Stimulated activated memory B cell treated with anti-CD40 and anti-IgM and Interleukin-4, amounts not matched to agents 10 μg/mL and 1 μg/mL and 100 μg/mL, for 72 hours (primary cell): ENCODE measurements around the gene MTCL3.

Experiments
- ATAC-seq: fragments of 150-1000 bp; cut with Tn5 transposase; 2 replicates; pipeline ENCODE4 v1.10.0; 2021
- H3K27ac Mint-ChIP-seq: one replicate; pipeline ENCODE4 v1.8.0; 2022; ENCODE audit warnings: mild to moderate bottlenecking, mixed read lengths
- H3K27me3 Mint-ChIP-seq: one replicate; pipeline ENCODE4 v1.8.0; 2022; ENCODE audit warnings: mixed read lengths
- H3K36me3 Mint-ChIP-seq: one replicate; pipeline ENCODE4 v1.8.0; 2022; ENCODE audit warnings: mixed read lengths
- H3K4me1 Mint-ChIP-seq: one replicate; pipeline ENCODE4 v1.8.0; 2022; ENCODE audit warnings: mixed read lengths
- H3K4me3 Mint-ChIP-seq: one replicate; pipeline ENCODE4 v1.8.0; 2022; ENCODE audit warnings: mild to moderate bottlenecking, moderate library complexity, mixed read lengths
- H3K9me3 Mint-ChIP-seq: one replicate; pipeline ENCODE4 v1.8.0; 2022; ENCODE audit warnings: mixed read lengths

MTCL3 gene

DNA sequence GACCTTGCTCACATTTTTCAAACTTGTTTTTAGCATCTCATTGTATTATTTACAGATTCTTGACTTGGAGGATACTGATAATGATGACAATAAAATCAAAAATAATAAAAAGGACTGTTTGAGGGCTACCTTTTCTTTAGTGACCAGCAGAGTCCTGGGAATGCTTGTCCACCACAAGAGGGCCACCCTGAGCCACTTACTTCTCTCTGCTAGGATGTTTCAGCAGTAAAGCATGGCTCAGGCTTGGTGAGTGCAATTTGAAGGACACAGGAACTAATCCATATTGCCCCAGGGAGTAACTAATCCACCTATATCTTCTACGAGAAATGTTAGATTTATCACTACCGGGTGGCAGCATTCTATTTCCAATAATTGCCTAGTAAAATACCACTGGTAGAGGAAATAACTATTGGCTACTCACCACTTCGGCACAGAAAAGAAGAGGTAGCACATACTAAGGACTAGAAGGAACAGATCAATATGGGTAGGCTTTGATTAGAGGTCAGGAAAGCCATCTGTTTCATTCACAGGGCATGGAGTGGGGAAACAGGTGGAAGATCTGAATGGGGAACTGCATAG, 54.2 kb downstream of the MTCL3 start:
- peak; percentile 73 for ATAC-seq
- Mint-ChIP-seq H3K4me1 (no peaks in the 10 kb centered on the region), H3K9me3 (no peaks in the 10 kb centered on the region), H3K4me3 (no peak overlapping the region), H3K27me3 (no peaks in the 10 kb centered on the region), H3K36me3 (no peaks in the 10 kb centered on the region), H3K27ac (no peak overlapping the region)

DNA sequence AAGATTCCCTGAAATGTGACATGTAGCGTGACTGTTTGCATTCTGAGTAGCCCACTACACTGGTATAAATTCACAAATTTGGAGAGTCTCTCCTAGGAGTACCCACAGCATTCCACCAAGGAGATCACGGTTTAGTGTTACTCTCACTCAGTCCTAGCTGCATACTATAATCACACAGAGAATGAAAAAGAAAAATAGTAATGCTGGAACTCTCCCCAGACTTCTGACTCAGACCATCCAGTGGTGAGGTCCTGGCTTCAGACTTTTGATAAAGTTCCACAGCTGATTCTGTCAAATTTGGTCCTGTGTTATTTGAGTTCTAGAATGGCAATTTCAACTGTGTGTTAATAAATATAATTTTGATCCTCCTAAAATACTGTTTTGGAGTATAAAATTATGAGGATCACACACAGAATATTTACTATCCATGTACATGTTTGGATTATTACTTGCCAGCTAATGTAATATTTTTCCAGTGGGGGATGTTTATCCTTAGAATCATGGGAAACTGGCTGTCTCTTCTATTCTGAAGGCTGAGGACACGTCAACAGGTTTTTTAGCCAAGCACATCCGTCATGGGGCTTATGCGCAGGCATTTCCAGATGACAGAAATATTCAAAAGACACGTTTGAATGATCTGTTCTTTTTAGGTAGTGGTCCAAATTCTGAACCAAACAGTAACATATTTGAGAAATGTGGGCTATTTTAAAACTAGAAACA, 54.8 kb downstream of the MTCL3 start:
- H3K27ac Mint-ChIP-seq: no peak overlapping the region

DNA sequence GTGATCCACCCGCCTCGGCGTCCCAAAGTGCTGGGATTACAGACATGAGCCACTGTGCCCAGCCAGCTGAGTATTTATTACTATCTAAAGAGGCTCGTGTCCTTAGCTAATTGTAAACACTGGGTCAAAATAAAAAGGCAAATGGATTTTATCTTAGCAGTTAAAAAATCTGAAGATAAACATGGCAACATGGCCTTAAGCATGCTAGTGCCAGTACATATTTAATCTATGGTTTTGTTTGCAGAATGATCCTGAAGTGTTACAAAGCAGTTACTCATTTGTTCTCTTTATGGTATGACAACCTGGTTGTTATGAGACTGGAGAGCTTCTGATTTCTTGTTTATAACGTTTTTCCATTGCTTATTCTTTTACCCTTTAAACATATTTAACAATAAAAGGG, 56.1 kb downstream of the MTCL3 start:
- Mint-ChIP-seq H3K36me3 (no peaks in the 10 kb centered on the region), H3K27me3 (no peaks in the 10 kb centered on the region), H3K9me3 (no peaks in the 10 kb centered on the region), H3K27ac (no peak overlapping the region), H3K4me3 (no peak overlapping the region), H3K4me1 (no peaks in the 10 kb centered on the region)
- ATAC-seq: no peak

More for the DNA sequence above, 54.8 kb downstream of the MTCL3 start:
- H3K36me3 Mint-ChIP-seq: no peaks in the 10 kb centered on the region
- H3K4me3 Mint-ChIP-seq: no peak overlapping the region
- no peaks in the 10 kb centered on the region for H3K4me1 Mint-ChIP-seq
- no peak for ATAC-seq
- no peaks in the 10 kb centered on the region for H3K27me3 Mint-ChIP-seq
- no peaks in the 10 kb centered on the region for H3K9me3 Mint-ChIP-seq

DNA sequence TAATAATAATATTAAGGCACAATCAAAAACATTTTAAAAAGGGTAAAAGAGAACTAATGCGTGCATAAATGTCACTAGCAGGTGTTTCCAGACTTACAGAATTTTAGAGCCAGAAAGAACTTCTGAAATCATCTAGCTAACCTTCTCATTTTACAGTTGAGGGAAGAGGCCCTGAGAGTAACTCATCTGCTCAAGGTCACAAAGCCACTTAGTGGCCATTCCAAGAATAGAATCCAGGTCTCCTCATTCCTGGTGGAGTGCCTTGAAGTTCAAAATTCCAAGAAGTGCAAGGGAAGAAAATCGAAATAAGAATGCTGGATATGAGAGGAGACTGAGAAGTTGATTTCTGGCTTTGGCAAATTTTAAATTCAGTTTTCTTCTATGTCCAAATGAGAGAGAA, 56.8 kb downstream of the MTCL3 start:
- no peak overlapping the region for H3K27ac Mint-ChIP-seq
- no peaks in the 10 kb centered on the region for H3K4me1 Mint-ChIP-seq
- H3K9me3 Mint-ChIP-seq: no peaks in the 10 kb centered on the region
- no peaks in the 10 kb centered on the region for H3K27me3 Mint-ChIP-seq
- ATAC-seq: no peak
- H3K36me3 Mint-ChIP-seq: no peaks in the 10 kb centered on the region
- no peak overlapping the region for H3K4me3 Mint-ChIP-seq

DNA sequence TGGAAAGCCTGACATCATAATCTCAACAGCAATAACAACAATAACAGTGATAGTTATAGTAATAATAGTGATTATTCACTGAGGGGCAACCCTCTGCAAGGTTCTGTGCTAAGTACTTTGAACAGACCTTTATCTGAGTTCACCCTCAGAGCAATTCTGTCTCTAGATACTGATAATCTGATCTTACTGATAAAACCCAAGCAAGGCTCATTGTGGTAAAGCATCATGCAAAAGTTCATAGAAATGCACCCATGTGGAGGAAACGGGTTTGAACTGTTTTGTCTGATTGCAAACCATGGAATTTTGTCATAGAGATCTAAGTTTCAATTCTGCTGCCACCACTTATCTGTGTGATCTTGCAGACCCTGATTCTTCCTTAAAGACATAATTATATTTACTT, 58.7 kb downstream of the MTCL3 start:
- no peaks in the 10 kb centered on the region for H3K27me3 Mint-ChIP-seq
- ATAC-seq: no peak
- H3K27ac Mint-ChIP-seq: no peak overlapping the region
- H3K4me3 Mint-ChIP-seq: no peak overlapping the region
- H3K9me3 Mint-ChIP-seq: no peaks in the 10 kb centered on the region
- H3K36me3 Mint-ChIP-seq: no peaks in the 10 kb centered on the region
- H3K4me1 Mint-ChIP-seq: no peaks in the 10 kb centered on the region

DNA sequence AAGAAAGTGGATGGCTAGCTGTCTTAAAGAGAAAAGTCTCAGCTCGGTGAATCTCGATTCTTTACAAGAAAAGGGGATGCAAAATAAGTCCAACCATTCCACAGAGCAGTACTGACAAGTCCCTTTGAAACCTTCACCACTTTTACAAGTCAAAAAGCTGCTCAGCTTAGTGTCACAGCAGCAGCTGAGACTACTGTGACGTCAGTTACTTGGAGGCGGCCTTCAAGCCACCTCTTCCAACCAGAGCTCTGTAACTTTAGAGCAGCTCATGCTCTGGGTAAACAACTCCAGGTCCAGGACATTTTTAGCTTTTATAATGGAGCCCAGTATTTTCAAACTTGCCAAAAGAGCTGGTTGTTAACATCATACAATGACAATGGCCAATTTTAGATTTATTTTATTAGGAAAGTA, 59.9 kb downstream of the MTCL3 start, which contains the start of gene KIAA0408:
Gene KIAA0408, minus strand, starts transcription at position 159 of the 411 bp plus-strand sequence. CDS start 5,408 bp downstream, outside the sequence.
- Mint-ChIP-seq H3K27me3 (no peaks in the 10 kb centered on the region), H3K36me3 (no peaks in the 10 kb centered on the region), H3K27ac (no peak within 1 kb of the TSS), H3K9me3 (no peaks in the 10 kb centered on the region), H3K4me3 (no peak within 1 kb of the TSS), H3K4me1 (no peaks in the 10 kb centered on the region)
- ATAC-seq: no peak

DNA sequence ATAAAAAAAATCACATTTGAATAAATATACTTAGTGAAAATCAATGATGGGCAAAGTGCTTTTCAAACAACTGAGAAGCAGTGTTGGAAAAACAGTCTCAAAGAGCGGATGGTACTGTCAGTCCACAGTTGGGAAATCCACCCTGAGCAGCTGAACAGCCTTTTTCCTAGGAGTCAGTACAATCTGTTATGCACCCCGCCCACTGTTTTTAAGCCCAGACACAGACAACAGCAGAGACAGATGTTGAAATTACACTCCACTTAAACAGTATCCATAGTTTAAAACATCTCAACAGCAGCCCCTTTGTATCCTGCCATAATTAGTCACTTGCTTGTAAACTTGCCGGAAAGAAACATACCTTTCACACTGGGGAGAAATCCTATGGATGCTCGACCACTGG, 60.3 kb downstream of the MTCL3 start:
- no peak for ATAC-seq
- Mint-ChIP-seq H3K36me3 (no peaks in the 10 kb centered on the region), H3K27ac (no peak overlapping the region), H3K9me3 (no peaks in the 10 kb centered on the region), H3K4me3 (no peak overlapping the region), H3K4me1 (no peaks in the 10 kb centered on the region), H3K27me3 (no peaks in the 10 kb centered on the region)

DNA sequence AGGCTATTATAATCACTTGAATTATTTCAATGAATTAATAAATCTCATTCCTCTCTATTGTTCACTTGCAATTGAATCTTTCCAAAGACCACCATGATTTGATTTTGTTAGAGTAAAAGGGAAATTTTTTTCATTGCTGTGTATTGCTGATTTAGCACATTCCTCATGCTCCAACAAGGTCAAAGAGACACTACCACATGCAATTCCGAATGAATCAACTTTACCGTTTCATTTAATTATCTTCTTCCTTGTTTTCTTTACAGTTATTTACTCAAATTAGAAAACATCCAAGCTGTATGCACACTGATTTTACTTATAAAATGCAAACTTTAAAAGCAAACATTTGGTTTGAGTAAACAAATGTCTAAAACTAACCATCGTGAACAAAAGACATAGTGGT, 60.9 kb downstream of the MTCL3 start:
- ATAC-seq: no peak
- no peak overlapping the region for H3K4me3 Mint-ChIP-seq
- H3K27ac Mint-ChIP-seq: no peak overlapping the region
- H3K27me3 Mint-ChIP-seq: no peaks in the 10 kb centered on the region
- no peaks in the 10 kb centered on the region for H3K36me3 Mint-ChIP-seq
- H3K4me1 Mint-ChIP-seq: no peaks in the 10 kb centered on the region
- H3K9me3 Mint-ChIP-seq: no peaks in the 10 kb centered on the region

DNA sequence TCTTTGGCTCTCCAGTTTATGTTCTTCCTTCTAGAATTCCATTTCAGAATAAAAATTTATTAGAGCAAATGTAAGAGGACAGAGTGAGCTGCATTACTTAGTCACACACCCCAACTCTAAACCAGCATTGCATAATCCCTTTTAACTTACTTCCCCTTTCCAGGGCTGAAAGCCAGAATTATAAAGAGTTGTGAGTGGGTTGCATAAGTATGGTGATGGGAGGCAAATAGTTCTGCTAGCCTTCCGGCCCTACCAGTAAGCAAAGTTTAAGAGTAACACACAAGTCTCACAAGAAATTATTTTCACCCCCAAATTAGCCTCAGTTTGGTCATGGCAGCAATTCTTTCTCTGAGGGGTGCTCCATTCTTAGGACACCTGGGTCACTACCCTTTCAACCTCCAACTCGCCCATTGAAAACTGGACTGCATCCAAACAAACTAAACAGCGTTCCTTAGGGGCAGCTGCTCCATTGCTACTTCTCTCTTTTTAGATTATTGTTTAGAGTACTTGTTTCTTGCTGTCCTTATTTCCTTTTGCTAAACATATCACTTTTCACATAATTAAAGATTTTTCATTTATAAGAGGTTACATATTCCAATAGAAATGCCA, 61.6 kb downstream of the MTCL3 start:
- Mint-ChIP-seq H3K4me3 (no peak overlapping the region), H3K9me3 (no peaks in the 10 kb centered on the region), H3K27me3 (no peaks in the 10 kb centered on the region), H3K4me1 (no peaks in the 10 kb centered on the region), H3K27ac (no peak overlapping the region), H3K36me3 (no peaks in the 10 kb centered on the region)
- no peak for ATAC-seq

DNA sequence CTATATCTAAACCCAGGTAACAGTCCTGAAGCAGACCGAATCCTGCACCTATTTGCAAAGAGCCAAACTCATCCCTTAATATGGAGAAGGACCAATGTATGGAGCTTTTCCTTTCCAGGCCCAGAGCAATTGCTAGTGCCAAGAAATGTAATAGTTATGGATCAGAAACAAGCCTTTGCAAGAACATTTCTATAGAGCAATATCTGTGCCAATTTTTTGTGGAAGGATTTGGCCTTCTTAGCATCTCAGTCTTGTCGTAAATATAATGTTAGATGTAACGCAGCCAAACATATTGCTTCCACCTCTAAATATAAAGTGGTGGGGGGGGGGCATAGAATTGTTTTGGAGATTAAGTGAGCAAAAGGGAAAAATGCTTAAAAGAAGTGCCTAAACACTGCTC, 62.7 kb downstream of the MTCL3 start:
- no peak for ATAC-seq
- H3K36me3 Mint-ChIP-seq: no peaks in the 10 kb centered on the region
- H3K9me3 Mint-ChIP-seq: no peaks in the 10 kb centered on the region
- H3K4me1 Mint-ChIP-seq: no peaks in the 10 kb centered on the region
- no peak overlapping the region for H3K4me3 Mint-ChIP-seq
- no peaks in the 10 kb centered on the region for H3K27me3 Mint-ChIP-seq
- no peak overlapping the region for H3K27ac Mint-ChIP-seq

DNA sequence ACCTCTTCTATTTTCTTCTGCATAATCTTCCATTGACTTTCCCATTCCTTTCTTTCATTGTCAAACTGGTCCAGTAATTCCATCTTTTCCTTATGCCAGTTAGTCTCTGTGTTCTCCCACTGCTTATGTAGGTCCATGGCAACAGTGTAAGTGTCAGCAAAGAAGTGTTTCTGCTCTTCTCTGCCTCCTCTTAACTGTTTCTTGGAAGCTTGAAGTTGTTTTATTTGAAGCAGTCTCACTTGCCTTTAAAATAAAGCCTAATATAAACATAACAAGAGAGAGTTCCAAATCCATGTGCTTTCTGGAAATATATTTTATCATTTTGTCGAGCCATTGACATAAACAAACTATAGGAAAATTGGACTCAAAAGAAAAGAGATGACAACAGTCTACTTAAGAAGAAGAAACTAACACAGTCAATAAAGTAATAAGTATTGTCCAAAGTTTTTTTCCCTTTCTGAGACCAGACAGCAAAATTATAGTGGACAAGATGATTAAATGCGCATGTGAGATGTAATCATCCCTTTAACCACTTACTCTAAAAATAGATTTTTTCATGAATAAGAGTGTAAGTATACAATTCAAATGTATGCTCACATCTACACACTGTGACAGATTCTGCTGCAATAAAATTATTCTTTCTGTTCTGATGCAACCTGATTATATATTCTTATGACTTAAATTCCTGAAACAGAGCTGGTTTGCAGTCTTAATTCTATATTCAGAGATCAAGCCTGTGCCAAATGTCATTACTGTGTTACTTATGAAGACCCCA, 65.1 kb downstream of the MTCL3 start:
- Mint-ChIP-seq H3K27me3 (no peaks in the 10 kb centered on the region), H3K4me1 (no peaks in the 10 kb centered on the region), H3K27ac (no peak overlapping the region), H3K4me3 (no peak overlapping the region), H3K9me3 (no peaks in the 10 kb centered on the region), H3K36me3 (peaks cover 7% of the 10 kb centered on the region)
- ATAC-seq: no peak

DNA sequence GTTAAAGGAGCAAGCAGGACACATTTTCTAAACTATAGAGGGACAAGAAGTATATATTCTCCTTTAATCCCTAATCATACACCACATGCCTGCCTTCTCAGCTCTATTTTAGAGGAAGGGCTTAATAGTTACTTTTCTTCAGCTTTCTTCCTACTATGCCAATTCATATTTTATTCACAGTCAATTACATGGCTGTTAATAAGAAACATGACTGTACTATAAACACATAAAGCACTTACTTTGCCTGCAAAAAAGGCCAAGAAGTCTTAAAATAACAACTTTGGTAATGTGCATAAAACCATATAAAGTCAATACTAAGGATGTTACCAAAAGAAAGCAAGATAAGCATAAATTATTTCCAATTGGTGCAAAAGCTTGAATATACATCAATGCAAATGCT, 66.3 kb downstream of the MTCL3 start:
- Mint-ChIP-seq H3K27ac (no peak overlapping the region), H3K4me1 (no peaks in the 10 kb centered on the region), H3K27me3 (no peaks in the 10 kb centered on the region), H3K36me3 (peaks cover 11% of the 10 kb centered on the region), H3K9me3 (no peaks in the 10 kb centered on the region), H3K4me3 (no peak overlapping the region)
- no peak for ATAC-seq

DNA sequence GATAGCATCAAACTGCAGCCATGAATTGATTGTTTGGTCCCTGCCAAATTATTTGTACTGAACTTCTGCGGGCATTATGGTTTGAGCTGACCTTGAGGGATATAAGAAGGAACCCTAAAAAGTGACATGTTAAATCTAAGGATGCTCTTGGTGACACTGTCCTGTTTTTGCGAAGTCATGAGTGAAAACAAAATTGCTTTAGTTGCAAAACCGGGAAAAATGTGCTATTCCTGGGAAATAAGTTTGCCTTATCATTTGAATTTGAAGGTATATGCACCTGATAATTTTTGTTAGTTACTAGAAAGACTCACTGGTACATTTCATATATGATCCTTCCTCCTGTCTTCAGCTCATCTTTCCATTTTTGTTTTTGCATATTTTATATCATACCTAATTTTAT, 67.7 kb downstream of the MTCL3 start:
- no peaks in the 10 kb centered on the region for H3K4me1 Mint-ChIP-seq
- peaks cover 20% of the 10 kb centered on the region for H3K36me3 Mint-ChIP-seq
- no peak overlapping the region for H3K4me3 Mint-ChIP-seq
- no peaks in the 10 kb centered on the region for H3K27me3 Mint-ChIP-seq
- no peaks in the 10 kb centered on the region for H3K9me3 Mint-ChIP-seq
- H3K27ac Mint-ChIP-seq: no peak overlapping the region
- no peak for ATAC-seq

DNA sequence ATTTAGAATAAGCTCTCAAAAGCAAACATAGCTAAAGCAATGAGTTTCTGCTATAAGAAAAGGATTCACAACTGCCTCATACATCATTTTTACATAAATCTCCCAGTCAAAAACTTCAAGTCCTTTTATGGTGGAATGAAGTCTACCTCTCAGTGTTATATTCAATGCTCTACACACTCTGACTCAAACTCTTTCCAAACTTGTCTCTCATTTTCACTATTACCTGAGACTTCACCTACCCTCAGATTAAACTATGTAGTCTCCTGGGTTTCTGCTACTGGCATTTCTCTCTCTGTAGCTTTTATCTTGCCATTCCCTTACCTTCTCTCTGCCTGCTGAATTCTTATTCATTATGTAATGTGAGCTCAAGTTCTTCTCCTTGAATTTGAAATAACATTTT, 71.4 kb downstream of the MTCL3 start:
- H3K4me1 Mint-ChIP-seq: no peaks in the 10 kb centered on the region
- no peak for ATAC-seq

DNA sequence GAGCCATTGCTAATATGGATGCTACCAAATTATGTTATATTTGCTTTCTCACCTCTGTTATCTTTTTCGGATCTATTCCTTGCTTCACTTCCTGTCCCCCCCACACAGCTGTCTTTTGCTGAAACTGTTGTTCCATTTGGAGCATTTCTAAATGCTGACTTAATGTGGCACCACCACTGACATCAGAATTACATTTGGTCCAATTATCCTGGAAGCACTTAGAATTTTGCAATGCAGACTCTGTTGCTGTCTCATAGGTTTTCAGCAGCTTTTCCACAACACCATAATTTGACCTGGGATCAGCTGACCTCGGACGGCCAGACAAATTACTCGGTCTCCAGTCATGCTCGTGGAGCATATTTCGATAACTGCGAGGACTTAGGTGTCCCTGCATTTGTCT, 72.8 kb downstream of the MTCL3 start:
- no peaks in the 10 kb centered on the region for H3K27me3 Mint-ChIP-seq

More for the DNA sequence above, 71.4 kb downstream of the MTCL3 start:
- H3K4me3 Mint-ChIP-seq: no peak overlapping the region
- no peaks in the 10 kb centered on the region for H3K27me3 Mint-ChIP-seq
- H3K36me3 Mint-ChIP-seq: peaks cover 20% of the 10 kb centered on the region
- no peaks in the 10 kb centered on the region for H3K9me3 Mint-ChIP-seq
- no peak overlapping the region for H3K27ac Mint-ChIP-seq

More for the DNA sequence above, 72.8 kb downstream of the MTCL3 start:
- H3K4me3 Mint-ChIP-seq: no peak overlapping the region
- H3K27ac Mint-ChIP-seq: no peak overlapping the region
- no peak for ATAC-seq
- H3K36me3 Mint-ChIP-seq: peaks cover 20% of the 10 kb centered on the region
- H3K9me3 Mint-ChIP-seq: no peaks in the 10 kb centered on the region
- no peaks in the 10 kb centered on the region for H3K4me1 Mint-ChIP-seq
